Trophoblast cell (in vitro differentiated cells and primary cell): Measurements from ENCODE around the gene KIF1A.
"Not testable (repeated sequence)": the region's sequence is repeated elsewhere in the genome, so short reads cannot be mapped to it uniquely, and the experiment has no call there.

ENCODE experiments used
- DNase-seq, 2 donors: peaks; one replicate each; pipeline ENCODE4 v3.0.0-alpha.2; 2016
- H2AFZ ChIP-seq: 2 replicates; pipeline ENCODE4 v1.6.1; 2013; ENCODE audit warnings: low read length, moderate library complexity, mild to moderate bottlenecking; ENCODE audit not compliant: insufficient read depth, poor library complexity
- H2AK5ac ChIP-seq: 2 replicates; pipeline ENCODE4 v1.6.1; 2013; ENCODE audit warnings: mild to moderate bottlenecking, low read length
- H2BK120ac ChIP-seq: 2 replicates; pipeline ENCODE4 v1.6.1; 2013; ENCODE audit warnings: low read length, mild to moderate bottlenecking, moderate library complexity; ENCODE audit not compliant: insufficient read depth, poor library complexity
- H2BK12ac ChIP-seq: 2 replicates; pipeline ENCODE4 v1.6.1; 2013; ENCODE audit warnings: mild to moderate bottlenecking, low read length, moderate library complexity
- H2BK5ac ChIP-seq: 2 replicates; pipeline ENCODE4 v1.6.1; 2013; ENCODE audit warnings: low read length, low read depth, moderate library complexity, mild to moderate bottlenecking; ENCODE audit not compliant: poor library complexity
- H3K14ac ChIP-seq: 2 replicates; pipeline ENCODE4 v1.6.1; 2013; ENCODE audit warnings: mild to moderate bottlenecking, low read length
- H3K18ac ChIP-seq: 2 replicates; pipeline ENCODE4 v1.6.1; 2013; ENCODE audit warnings: mild to moderate bottlenecking, low read length
- H3K23ac ChIP-seq: 2 replicates; pipeline ENCODE4 v1.6.1; 2013; ENCODE audit warnings: low read length
- H3K27ac ChIP-seq: 2 replicates; pipeline ENCODE4 v1.5.1; 2013; ENCODE audit warnings: low read depth, mild to moderate bottlenecking, inconsistent platforms, low read length, moderate library complexity
- H3K27me3 ChIP-seq: 2 replicates; pipeline ENCODE4 v1.6.1; 2013; ENCODE audit warnings: inconsistent platforms, mild to moderate bottlenecking, low read length, moderate library complexity; ENCODE audit not compliant: insufficient read depth
- H3K36me3 ChIP-seq, 2 experiments: 1 replicate in 1 of 2; 2 replicates in 1 of 2; pipeline ENCODE4 v1.6.1; 2013; ENCODE audit warnings: low read length in 2 of 2, mild to moderate bottlenecking in 2 of 2, moderate library complexity in 1 of 2; ENCODE audit not compliant: insufficient read depth in 2 of 2, control insufficient read depth in 1 of 2
- H3K4ac ChIP-seq: 2 replicates; pipeline ENCODE4 v1.6.1; 2013; ENCODE audit warnings: low read depth, mild to moderate bottlenecking, low read length, moderate library complexity
- H3K4me1 ChIP-seq, 2 experiments: 1 replicate in 1 of 2; 2 replicates in 1 of 2; pipeline ENCODE4 v1.6.1; 2013; ENCODE audit warnings: low read length in 2 of 2, mild to moderate bottlenecking in 2 of 2, moderate library complexity in 1 of 2; ENCODE audit not compliant: insufficient read depth in 2 of 2, control insufficient read depth in 1 of 2
- H3K4me2 ChIP-seq: 2 replicates; pipeline ENCODE4 v1.6.1; 2013; ENCODE audit warnings: inconsistent platforms, mild to moderate bottlenecking, low read length, moderate library complexity
- H3K4me3 ChIP-seq: 2 replicates; pipeline ENCODE4 v1.5.1; 2013; ENCODE audit warnings: mild to moderate bottlenecking, low read depth, low read length, inconsistent platforms
- H3K79me1 ChIP-seq: one replicate; pipeline ENCODE4 v1.6.1; 2013; ENCODE audit warnings: low read length
- H3K79me2 ChIP-seq: 2 replicates; pipeline ENCODE4 v1.6.1; 2013; ENCODE audit warnings: low read length, mild to moderate bottlenecking; ENCODE audit not compliant: control insufficient read depth, insufficient read depth, poor library complexity
- H3K9ac ChIP-seq: 2 replicates; pipeline ENCODE4 v1.6.1; 2013; ENCODE audit warnings: mild to moderate bottlenecking, low read length
- H3K9me3 ChIP-seq: 2 replicates; pipeline ENCODE4 v1.6.1; 2013; ENCODE audit warnings: low read depth, mild to moderate bottlenecking, control low read depth, inconsistent platforms, low read length; ENCODE audit not compliant: insufficient read depth
- H4K12ac ChIP-seq: 2 replicates; pipeline ENCODE4 v1.6.1; 2013; ENCODE audit warnings: low read depth, mild to moderate bottlenecking, low read length, moderate library complexity
- H4K8ac ChIP-seq: 2 replicates; pipeline ENCODE4 v1.6.1; 2013; ENCODE audit warnings: low read depth, mild to moderate bottlenecking, low read length, moderate library complexity
- H4K91ac ChIP-seq: one replicate; pipeline ENCODE4 v1.6.1; 2013; ENCODE audit warnings: low read depth, mild to moderate bottlenecking, low read length, moderate library complexity
- WGBS: extraction: QIAGEN DNeasy Blood & Tissue Kit; methylation state at CpG from one replicate; pipeline ENCODE4 v1.1.7; 2013; ENCODE audit warnings: missing lambda C conversion rate; ENCODE audit not compliant: insufficient read length, insufficient coverage; ENCODE audit errors: extremely low coverage; 5-methylcytosine and 5-hydroxymethylcytosine counted together

KIF1A gene

GRCh38 chr2:240779250-240779832, 40.7 kb downstream of the KIF1A start:
- H3K79me2 ChIP-seq, H2BK12ac ChIP-seq, H4K12ac ChIP-seq, H3K36me3 ChIP-seq, H3K27me3 ChIP-seq, H3K4me3 ChIP-seq, H3K79me1 ChIP-seq, H3K14ac ChIP-seq, H4K91ac ChIP-seq, H3K4ac ChIP-seq, H3K9me3 ChIP-seq, H4K8ac ChIP-seq, H3K4me1 ChIP-seq, H2BK120ac ChIP-seq, H2AK5ac ChIP-seq, DNase-seq, H2BK5ac ChIP-seq, H3K4me2 ChIP-seq, H2AFZ ChIP-seq, H3K9ac ChIP-seq, H3K27ac ChIP-seq, H3K23ac ChIP-seq, H3K18ac ChIP-seq: not testable (repeated sequence)
- no CpG with 5 or more reads among the region's 6 CpGs for WGBS

GRCh38 chr2:240778426-240778825, 41.6 kb downstream of the KIF1A start:
- H2AK5ac ChIP-seq = no peak overlapping the region
- 100% methylated on average over 3 of the region's 26 CpGs for WGBS

GRCh38 chr2:240777456-240778212, 42.4 kb downstream of the KIF1A start:
- Histone ChIP-seq H4K8ac (no peak overlapping the region), H2AFZ (no peak overlapping the region), H3K9me3 (peaks cover 2% of the 10 kb centered on the region), H4K91ac (no peak overlapping the region), H3K18ac (no peak overlapping the region), H2AK5ac (no peak overlapping the region), H2BK12ac (no peak overlapping the region), H3K9ac (no peak overlapping the region), H3K79me1 (no peaks in the 10 kb centered on the region), H3K4me3 (no peak overlapping the region), H2BK120ac (no peak overlapping the region), H3K4me2 (no peak overlapping the region), H2BK5ac (no peak overlapping the region), H3K36me3 (no peaks in the 10 kb centered on the region), H3K4me1 (no peaks in the 10 kb centered on the region), H3K27me3 (no peaks in the 10 kb centered on the region), H3K23ac (no peak overlapping the region), H4K12ac (no peak overlapping the region), H3K4ac (no peak overlapping the region), H3K14ac (no peak overlapping the region), H3K79me2 (no peaks in the 10 kb centered on the region), H3K27ac (no peak overlapping the region)
- WGBS = 100% methylated on average over 6 of the region's 49 CpGs
- no peak for DNase-seq

More at GRCh38 chr2:240778426-240778825, 41.6 kb downstream of the KIF1A start:
- Histone ChIP-seq H3K27me3 (no peaks in the 10 kb centered on the region), H2AFZ (no peak overlapping the region), H2BK12ac (no peak overlapping the region), H3K36me3 (no peaks in the 10 kb centered on the region), H3K14ac (no peak overlapping the region), H3K4ac (no peak overlapping the region), H3K23ac (no peak overlapping the region), H4K91ac (no peak overlapping the region), H3K79me2 (no peaks in the 10 kb centered on the region), H3K4me1 (no peaks in the 10 kb centered on the region), H3K4me2 (no peak overlapping the region), H4K8ac (no peak overlapping the region), H4K12ac (no peak overlapping the region), H3K27ac (no peak overlapping the region), H3K9ac (no peak overlapping the region), H3K9me3 (peaks cover 2% of the 10 kb centered on the region), H3K4me3 (no peak overlapping the region), H3K79me1 (no peaks in the 10 kb centered on the region), H3K18ac (no peak overlapping the region), H2BK120ac (no peak overlapping the region), H2BK5ac (no peak overlapping the region)
- DNase-seq = no peak

- Histone ChIP-seq H3K4me1 (no peaks in the 10 kb centered on the region), H3K18ac (no peak overlapping the region), H3K36me3 (no peaks in the 10 kb centered on the region), H2AFZ (no peak overlapping the region), H3K9me3 (no peaks in the 10 kb centered on the region), H4K91ac (no peak overlapping the region), H2AK5ac (no peak overlapping the region), H3K4me3 (no peak overlapping the region), H3K14ac (no peak overlapping the region), H4K12ac (no peak overlapping the region), H2BK120ac (no peak overlapping the region), H3K27me3 (no peaks in the 10 kb centered on the region), H3K79me1 (no peaks in the 10 kb centered on the region), H3K27ac (no peak overlapping the region), H3K9ac (no peak overlapping the region), H3K4me2 (no peak overlapping the region), H4K8ac (no peak overlapping the region), H3K23ac (no peak overlapping the region), H2BK5ac (no peak overlapping the region), H3K79me2 (no peaks in the 10 kb centered on the region), H3K4ac (no peak overlapping the region), H2BK12ac (no peak overlapping the region)
- no peak for DNase-seq
- WGBS = no CpG with 5 or more reads among the region's 8 CpGs
These were observed 44.1 kb downstream of the KIF1A start for GRCh38 chr2:240775905-240776304.
